Astrocyte (in vitro differentiated cells and primary cell): ENCODE measurements around the gene SGCE. TPM values are rescaled to one million over a fixed set of nuclear protein-coding genes. Genes with fewer than 3 reads are reported as not detected.
A peak's percentile ranks its signal among the peaks of the same experiment; 100 is the strongest.

Source experiments
- DNase-seq: peaks from one replicate; pipeline ENCODE4 v3.0.0-alpha.2; 2010; ENCODE audit warnings: low read depth
- FAIRE-seq: peaks from 2 replicates; lab custom pipeline; 2011; peaks lifted over from hg19 to GRCh38; lab: Jason Lieb, UNC
- H2AFZ ChIP-seq: 2 replicates; pipeline ENCODE4 v1.6.0; 2012; ENCODE audit warnings: low read depth, low read length, inconsistent platforms
- H3K27ac ChIP-seq: 2 replicates; pipeline ENCODE4 v1.5.1; 2011; ENCODE audit warnings: low read depth, low read length, inconsistent platforms
- H3K27me3 ChIP-seq: 2 replicates; pipeline ENCODE4 v1.6.0; 2011; ENCODE audit warnings: low read length, inconsistent platforms; ENCODE audit not compliant: insufficient read depth
- H3K36me3 ChIP-seq: 2 replicates; pipeline ENCODE4 v1.5.1; 2011; ENCODE audit warnings: low read length, inconsistent platforms; ENCODE audit not compliant: insufficient read depth
- H3K4me1 ChIP-seq: 2 replicates; pipeline ENCODE4 v1.5.1; 2011; ENCODE audit warnings: low read length, inconsistent platforms; ENCODE audit not compliant: insufficient read depth
- H3K4me2 ChIP-seq: 2 replicates; pipeline ENCODE4 v1.6.0; 2012; ENCODE audit warnings: low read length, inconsistent platforms
- H3K4me3 ChIP-seq: 2 replicates; pipeline ENCODE4 v1.5.1; 2011; ENCODE audit warnings: low read depth, mild to moderate bottlenecking, low read length, inconsistent platforms; ENCODE audit not compliant: insufficient read depth
- H3K79me2 ChIP-seq: 2 replicates; pipeline ENCODE4 v1.6.0; 2012; ENCODE audit warnings: mild to moderate bottlenecking, low read length, inconsistent platforms; ENCODE audit not compliant: insufficient read depth
- H3K9ac ChIP-seq: 2 replicates; pipeline ENCODE4 v1.6.0; 2012; ENCODE audit warnings: mild to moderate bottlenecking, low read length, inconsistent platforms
- H3K9me3 ChIP-seq: 2 replicates; pipeline ENCODE4 v1.5.1; 2012; ENCODE audit warnings: low read depth, mild to moderate bottlenecking, low read length, inconsistent platforms; ENCODE audit not compliant: insufficient read depth
- H4K20me1 ChIP-seq: 2 replicates; pipeline ENCODE4 v1.6.0; 2012; ENCODE audit warnings: low read length, inconsistent platforms; ENCODE audit not compliant: insufficient read depth
- H3K27ac Mint-ChIP-seq: one replicate; pipeline ENCODE4 v1.8.0; 2021; ENCODE audit warnings: mild to moderate bottlenecking, mixed read lengths; ENCODE audit not compliant: unreplicated experiment
- H3K27me3 Mint-ChIP-seq: one replicate; pipeline ENCODE4 v1.8.0; 2021; ENCODE audit warnings: low read depth, mixed read lengths; ENCODE audit not compliant: unreplicated experiment
- H3K36me3 Mint-ChIP-seq: one replicate; pipeline ENCODE4 v1.8.0; 2021; ENCODE audit warnings: low read depth, mixed read lengths; ENCODE audit not compliant: unreplicated experiment
- H3K4me1 Mint-ChIP-seq: one replicate; pipeline ENCODE4 v1.8.0; 2021; ENCODE audit warnings: low read depth, mixed read lengths; ENCODE audit not compliant: unreplicated experiment
- H3K4me3 Mint-ChIP-seq: one replicate; pipeline ENCODE4 v1.8.0; 2021; ENCODE audit warnings: mild to moderate bottlenecking, moderate library complexity, mixed read lengths; ENCODE audit not compliant: unreplicated experiment
- H3K9me3 Mint-ChIP-seq: one replicate; pipeline ENCODE4 v1.8.0; 2021; ENCODE audit warnings: mild to moderate bottlenecking, mixed read lengths; ENCODE audit not compliant: unreplicated experiment
- EZH2 ChIP-seq: IDR thresholded peaks from 2 replicates; pipeline ENCODE4 v1.6.1; 2012; ENCODE audit warnings: mild to moderate bottlenecking, low read length, inconsistent platforms; ENCODE audit not compliant: insufficient read depth
- total RNA-seq: library from RNA; stranded (reverse); gene quantifications from 2 replicates; pipeline ENCODE4 v1.2.1, GENCODE V29; 2021
- TF ChIP-seq, protein P1 (sequence below): IDR thresholded peaks from 2 replicates; pipeline ENCODE4 v1.5.1; 2011; ENCODE audit warnings: low read depth, mild to moderate bottlenecking, inconsistent platforms, low read length, moderate library complexity; ENCODE audit not compliant: insufficient read depth

SGCE gene
- total RNA-seq, 1 donor from 2014 or later = 33.4 TPM

- peak overlapping the region; percentile 83 for H2AFZ ChIP-seq
- Mint-ChIP-seq H3K4me3 (peak overlapping the region; percentile 89), H3K9me3 (peaks cover 2% of the 10 kb centered on the region), H3K4me1 (no peaks in the 10 kb centered on the region), H3K27me3 (no peaks in the 10 kb centered on the region), H3K27ac (peak overlapping the region; percentile 29), H3K36me3 (no peaks in the 10 kb centered on the region)
- H3K9me3 ChIP-seq = no peaks in the 10 kb centered on the region
- H3K79me2 ChIP-seq = peaks cover 29% of the 10 kb centered on the region
- H3K27me3 ChIP-seq = no peaks in the 10 kb centered on the region
- H3K4me3 ChIP-seq = peak overlapping the region; percentile 60
- H3K9ac ChIP-seq = peak overlapping the region; percentile 52
- no peaks in the 10 kb centered on the region for H3K4me1 ChIP-seq
- FAIRE-seq = no peak
- H3K36me3 ChIP-seq = no peaks in the 10 kb centered on the region
- no peak overlapping the region for H3K27ac ChIP-seq
- H3K4me2 ChIP-seq = peak overlapping the region; percentile 94
- DNase-seq = peak; percentile 26
- TF ChIP-seq, protein P1, sequence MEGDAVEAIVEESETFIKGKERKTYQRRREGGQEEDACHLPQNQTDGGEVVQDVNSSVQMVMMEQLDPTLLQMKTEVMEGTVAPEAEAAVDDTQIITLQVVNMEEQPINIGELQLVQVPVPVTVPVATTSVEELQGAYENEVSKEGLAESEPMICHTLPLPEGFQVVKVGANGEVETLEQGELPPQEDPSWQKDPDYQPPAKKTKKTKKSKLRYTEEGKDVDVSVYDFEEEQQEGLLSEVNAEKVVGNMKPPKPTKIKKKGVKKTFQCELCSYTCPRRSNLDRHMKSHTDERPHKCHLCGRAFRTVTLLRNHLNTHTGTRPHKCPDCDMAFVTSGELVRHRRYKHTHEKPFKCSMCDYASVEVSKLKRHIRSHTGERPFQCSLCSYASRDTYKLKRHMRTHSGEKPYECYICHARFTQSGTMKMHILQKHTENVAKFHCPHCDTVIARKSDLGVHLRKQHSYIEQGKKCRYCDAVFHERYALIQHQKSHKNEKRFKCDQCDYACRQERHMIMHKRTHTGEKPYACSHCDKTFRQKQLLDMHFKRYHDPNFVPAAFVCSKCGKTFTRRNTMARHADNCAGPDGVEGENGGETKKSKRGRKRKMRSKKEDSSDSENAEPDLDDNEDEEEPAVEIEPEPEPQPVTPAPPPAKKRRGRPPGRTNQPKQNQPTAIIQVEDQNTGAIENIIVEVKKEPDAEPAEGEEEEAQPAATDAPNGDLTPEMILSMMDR = no peak
- TF ChIP-seq EZH2 = no peak
- no peaks in the 10 kb centered on the region for H4K20me1 ChIP-seq
These were observed 1.2 kb upstream of the SGCE start for GRCh38 chr7:94656925-94657731.

DNA sequence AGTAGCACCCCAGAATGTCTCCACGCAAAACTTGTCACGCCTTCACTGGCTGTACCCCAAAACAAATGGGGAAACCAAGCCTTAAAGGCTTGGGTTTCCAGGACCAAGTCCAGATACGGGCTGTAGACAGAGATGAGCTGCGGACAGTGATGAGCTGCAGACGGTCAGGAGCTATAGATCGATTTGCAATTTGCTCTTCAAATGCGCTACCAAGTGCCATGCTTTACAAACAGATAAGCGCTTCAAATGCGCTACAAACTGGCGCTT, 658 bp upstream of the SGCE start:
- no peak for DNase-seq
- Histone ChIP-seq H3K9ac (peak overlapping the region; percentile 52), H3K4me2 (peak overlapping the region; percentile 94), H3K4me3 (peak overlapping the region; percentile 60), H3K9me3 (no peaks in the 10 kb centered on the region), H3K4me1 (no peaks in the 10 kb centered on the region), H3K79me2 (peaks cover 34% of the 10 kb centered on the region), H4K20me1 (no peaks in the 10 kb centered on the region), H3K36me3 (no peaks in the 10 kb centered on the region), H3K27me3 (no peaks in the 10 kb centered on the region), H2AFZ (peak overlapping the region; percentile 83), H3K27ac (no peak overlapping the region)
- TF ChIP-seq EZH2 = no peak
- TF ChIP-seq, protein P1 = no peak
- no peak for FAIRE-seq
- no peaks in the 10 kb centered on the region for H3K27me3 Mint-ChIP-seq
- H3K27ac Mint-ChIP-seq = no peak overlapping the region
- H3K9me3 Mint-ChIP-seq = peaks cover 2% of the 10 kb centered on the region
- H3K36me3 Mint-ChIP-seq = no peaks in the 10 kb centered on the region
- H3K4me3 Mint-ChIP-seq = peak overlapping the region; percentile 89
- H3K4me1 Mint-ChIP-seq = no peaks in the 10 kb centered on the region
